Mammary epithelial cell (primary cell): Measurements from ENCODE around the gene DDC.

Experiments used
- EZH2 ChIP-seq: IDR thresholded peaks from 2 replicates; pipeline ENCODE4 v1.6.1; 2012; ENCODE audit warnings: low read length, inconsistent platforms, borderline replicate concordance
- TF ChIP-seq, protein P1 (sequence below), 2 donors: IDR thresholded peaks in 1 of 2; conservative IDR thresholded peaks in 1 of 2; 2 replicates each; pipeline ENCODE4 v1.5.1; 2011 to 2012; ENCODE audit warnings: inconsistent platforms in 2 of 2, low read length in 2 of 2, mild to moderate bottlenecking in 2 of 2, control low read depth in 1 of 2, low read depth in 1 of 2; ENCODE audit not compliant: insufficient read depth in 1 of 2; ENCODE audit errors: extremely low read depth in 1 of 2

DNA sequence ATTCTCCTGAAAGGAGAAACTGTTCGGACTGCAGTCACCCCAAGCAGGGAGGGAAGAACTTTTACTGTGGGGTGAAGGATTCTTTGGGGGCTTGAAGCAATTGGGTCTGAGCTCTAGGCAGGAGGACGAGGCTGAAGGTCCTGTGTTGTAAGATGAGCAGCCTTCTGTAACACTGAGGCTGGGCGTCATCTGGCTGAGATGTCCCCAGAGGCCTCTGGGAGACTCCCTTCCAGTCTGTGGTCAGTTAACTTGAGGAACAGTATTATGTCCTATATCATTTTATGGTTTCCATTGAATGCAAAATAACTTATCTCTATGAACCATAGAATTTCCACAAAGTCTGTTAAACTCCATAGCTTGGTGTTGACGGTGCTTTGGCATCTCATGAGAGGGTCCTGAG lies 141.3 kb downstream of the DDC start:
- TF ChIP-seq, protein P1, sequence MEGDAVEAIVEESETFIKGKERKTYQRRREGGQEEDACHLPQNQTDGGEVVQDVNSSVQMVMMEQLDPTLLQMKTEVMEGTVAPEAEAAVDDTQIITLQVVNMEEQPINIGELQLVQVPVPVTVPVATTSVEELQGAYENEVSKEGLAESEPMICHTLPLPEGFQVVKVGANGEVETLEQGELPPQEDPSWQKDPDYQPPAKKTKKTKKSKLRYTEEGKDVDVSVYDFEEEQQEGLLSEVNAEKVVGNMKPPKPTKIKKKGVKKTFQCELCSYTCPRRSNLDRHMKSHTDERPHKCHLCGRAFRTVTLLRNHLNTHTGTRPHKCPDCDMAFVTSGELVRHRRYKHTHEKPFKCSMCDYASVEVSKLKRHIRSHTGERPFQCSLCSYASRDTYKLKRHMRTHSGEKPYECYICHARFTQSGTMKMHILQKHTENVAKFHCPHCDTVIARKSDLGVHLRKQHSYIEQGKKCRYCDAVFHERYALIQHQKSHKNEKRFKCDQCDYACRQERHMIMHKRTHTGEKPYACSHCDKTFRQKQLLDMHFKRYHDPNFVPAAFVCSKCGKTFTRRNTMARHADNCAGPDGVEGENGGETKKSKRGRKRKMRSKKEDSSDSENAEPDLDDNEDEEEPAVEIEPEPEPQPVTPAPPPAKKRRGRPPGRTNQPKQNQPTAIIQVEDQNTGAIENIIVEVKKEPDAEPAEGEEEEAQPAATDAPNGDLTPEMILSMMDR (conservative IDR thresholded peaks at IDR 0.05 in 1 of 2, IDR thresholded peaks at IDR 0.05 in 1 of 2; ENCODE audit: extremely low read depth in 1 of 2, insufficient read depth in 1 of 2, low read depth in 1 of 2, low read length in 2 of 2), result no peak
- no peak for TF ChIP-seq EZH2
